Measurements from ENCODE around the gene PHF20.
"Not testable (repeated sequence)": the region's sequence is repeated elsewhere in the genome, so short reads cannot be mapped to it uniquely, and the experiment has no call there.

PHF20 gene

GRCh38 chr20:35783811-35784210 lies 12.0 kb downstream of the PHF20 start:
- not testable (repeated sequence) for DNase-seq

- not testable (repeated sequence) for DNase-seq
These were observed 13.7 kb downstream of the PHF20 start for GRCh38 chr20:35785541-35785940.

- DNase-seq = peak; percentile 87
These were observed 17.0 kb downstream of the PHF20 start for GRCh38 chr20:35788796-35789195.

DNA sequence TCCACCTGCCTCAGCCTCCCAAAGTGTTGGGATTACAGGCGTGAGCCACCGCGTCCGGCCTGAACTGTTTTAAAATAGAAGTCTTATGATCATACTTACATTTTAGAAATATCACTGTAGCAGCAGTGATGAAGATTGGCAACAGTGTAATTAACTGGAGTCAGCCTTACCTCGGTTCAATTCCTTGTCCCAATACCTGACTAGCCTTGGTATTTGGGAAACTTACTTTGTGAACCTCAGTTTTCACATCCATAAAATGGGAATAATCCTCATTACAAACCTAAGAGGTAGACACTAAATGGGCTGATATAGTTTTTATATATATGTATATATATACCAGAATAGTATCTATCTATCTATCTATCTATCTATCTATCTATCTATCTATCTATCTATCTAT lies 19.3 kb downstream of the PHF20 start:
- DNase-seq = no peak

DNA sequence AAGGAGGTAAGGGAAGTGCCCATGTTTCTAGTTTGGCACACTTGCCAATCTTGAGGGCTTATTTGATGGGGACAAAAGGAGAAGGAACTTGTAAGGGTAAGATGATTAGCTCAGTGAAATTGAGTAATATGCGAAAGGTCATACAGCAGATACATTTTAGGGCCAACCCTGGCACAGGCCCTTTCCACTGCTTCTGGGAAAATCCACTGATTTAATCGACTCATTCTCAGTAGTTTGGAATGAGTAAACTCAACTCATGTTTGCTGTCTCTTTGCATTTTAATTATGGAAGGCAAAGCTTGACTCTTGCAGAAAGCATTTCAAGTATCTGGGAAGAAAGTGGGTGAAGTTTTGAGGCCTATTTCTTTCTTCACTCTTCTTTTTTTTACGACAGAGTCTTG lies 20.0 kb downstream of the PHF20 start:
- DNase-seq = no peak

GRCh38 chr20:35792740-35793139 lies 20.9 kb downstream of the PHF20 start:
- DNase-seq = no peak

- DNase-seq = no peak
These were observed 24.8 kb downstream of the PHF20 start for GRCh38 chr20:35796571-35796970.

- no peak for DNase-seq
These were observed 30.1 kb downstream of the PHF20 start for GRCh38 chr20:35801865-35802264.

DNA sequence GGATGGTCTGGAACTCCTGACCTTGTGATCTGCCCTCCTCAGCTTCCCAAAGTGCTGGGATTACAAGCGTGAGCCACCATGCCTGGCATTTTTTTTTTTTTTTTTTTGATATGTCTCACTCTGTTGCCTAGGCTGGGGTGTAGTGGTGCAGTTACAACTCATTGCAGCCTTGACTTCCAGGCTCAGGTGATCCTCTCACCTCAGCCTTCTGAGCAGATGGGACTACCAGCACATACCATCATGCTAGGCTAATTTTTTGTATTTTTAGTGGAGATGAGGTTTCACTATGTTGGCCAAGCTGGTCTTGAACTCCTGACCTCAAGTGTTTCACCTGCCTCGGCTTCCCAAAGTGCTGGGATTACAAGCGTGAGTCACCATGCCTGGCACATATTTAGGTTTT lies 34.3 kb downstream of the PHF20 start:
- no peak for DNase-seq

DNA sequence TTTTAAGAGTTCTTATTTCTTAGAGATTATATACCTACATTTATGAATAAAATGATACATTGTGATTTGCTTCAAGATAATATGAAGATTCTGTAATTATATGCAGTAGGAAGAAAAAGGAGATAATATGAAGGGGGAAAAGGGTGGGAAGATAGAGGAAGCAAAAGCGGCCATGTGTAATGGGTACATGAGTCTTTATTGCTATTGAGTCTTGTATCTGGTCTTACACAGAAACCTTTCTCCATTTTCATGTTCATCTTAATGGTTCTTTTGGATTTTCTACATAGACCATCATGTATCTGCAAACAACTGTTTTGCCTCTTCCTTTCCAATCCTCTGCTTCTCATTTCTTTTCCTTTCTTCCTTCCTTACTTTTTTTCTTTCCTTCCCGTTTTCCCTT lies 36.1 kb downstream of the PHF20 start:
- no peak for DNase-seq

DNA sequence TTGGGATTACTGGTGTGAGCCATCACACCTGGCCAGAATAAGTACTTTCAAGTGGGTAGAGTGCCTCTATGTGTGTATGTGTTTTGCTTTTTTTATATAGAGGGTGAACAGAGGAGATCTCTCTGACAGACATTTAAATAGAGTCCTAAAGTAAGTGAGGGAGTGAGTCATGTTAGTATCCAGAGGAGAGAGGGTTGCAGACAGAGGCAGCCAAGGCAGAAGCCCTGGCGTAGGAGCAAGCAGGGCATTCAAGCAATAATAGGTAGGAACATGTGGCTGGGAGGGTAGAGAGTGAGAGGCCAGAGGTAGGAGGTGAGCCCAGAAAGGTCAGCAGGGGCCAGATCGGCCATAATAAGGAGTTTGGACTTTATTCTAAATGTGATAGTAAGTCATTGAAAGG lies 48.9 kb downstream of the PHF20 start:
- DNase-seq = no peak

DNA sequence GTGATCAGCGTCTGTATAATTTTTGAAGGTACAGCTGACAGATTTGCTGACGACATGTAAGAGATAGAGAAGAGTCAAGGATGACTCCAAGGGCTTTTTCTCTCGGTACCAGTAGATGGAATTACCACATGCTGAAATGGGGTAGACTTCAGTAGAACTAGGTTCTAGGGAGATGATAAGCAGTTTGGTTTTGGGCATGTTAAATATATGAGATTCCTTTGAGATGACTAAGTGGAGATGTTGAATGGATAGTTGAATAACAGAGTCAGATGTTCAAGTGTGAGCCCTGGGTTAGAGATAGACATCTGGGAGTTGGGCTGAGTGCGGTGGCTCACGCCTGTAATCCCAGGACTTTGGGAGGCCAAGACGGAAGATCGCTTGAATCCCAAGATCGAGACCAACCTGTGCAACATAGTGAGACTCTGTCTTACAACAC lies 50.0 kb downstream of the PHF20 start:
- DNase-seq = no peak

DNA sequence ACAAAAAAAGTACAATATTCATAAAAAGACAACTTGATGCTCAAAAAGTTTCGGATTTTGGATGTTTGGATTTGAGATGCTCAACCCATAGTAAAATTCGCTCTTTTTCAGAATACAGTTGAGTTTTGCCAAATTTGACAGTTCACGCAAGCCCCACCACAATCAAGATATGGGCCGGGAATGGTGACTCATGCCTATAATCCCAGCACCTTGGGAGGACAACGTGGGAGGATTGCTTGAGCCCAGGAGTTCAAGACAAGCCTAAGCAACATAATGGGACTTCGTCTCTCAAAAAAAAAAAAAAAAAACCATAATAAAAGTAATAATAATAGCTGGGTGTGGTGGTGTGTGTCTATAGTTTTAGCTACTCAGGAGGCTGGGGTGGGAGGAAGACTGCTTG lies 51.3 kb downstream of the PHF20 start:
- no peak for DNase-seq

GRCh38 chr20:35823937-35824336 lies 52.1 kb downstream of the PHF20 start:
- DNase-seq = no peak

GRCh38 chr20:35826397-35826998 lies 54.7 kb downstream of the PHF20 start:
- DNase-seq = no peak

DNA sequence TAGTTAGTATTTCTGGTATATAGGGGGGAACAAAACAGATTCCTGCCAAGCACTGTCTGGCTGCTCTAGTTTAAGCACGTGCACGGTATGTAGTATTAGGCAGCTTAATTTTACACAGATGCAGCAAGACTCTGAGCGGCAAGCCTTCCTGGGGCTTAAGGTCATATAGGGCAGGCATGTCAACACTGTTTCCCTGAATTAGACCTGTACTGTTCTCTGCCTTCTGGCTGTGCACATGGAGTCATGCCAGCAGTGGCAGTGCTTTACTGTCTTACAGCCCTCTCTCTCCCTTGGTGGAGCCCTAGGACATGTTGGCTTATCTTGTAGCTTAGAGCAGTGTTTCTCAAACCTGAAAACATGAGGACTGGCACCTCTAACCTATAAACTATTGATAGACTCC lies 56.6 kb downstream of the PHF20 start:
- DNase-seq = no peak

GRCh38 chr20:35828916-35829315 lies 57.1 kb downstream of the PHF20 start:
- DNase-seq = no peak

- no peak for DNase-seq
These were observed 58.4 kb downstream of the PHF20 start for GRCh38 chr20:35830264-35830663.

- DNase-seq = no peak
These were observed 59.2 kb downstream of the PHF20 start for GRCh38 chr20:35831029-35831428.

DNA sequence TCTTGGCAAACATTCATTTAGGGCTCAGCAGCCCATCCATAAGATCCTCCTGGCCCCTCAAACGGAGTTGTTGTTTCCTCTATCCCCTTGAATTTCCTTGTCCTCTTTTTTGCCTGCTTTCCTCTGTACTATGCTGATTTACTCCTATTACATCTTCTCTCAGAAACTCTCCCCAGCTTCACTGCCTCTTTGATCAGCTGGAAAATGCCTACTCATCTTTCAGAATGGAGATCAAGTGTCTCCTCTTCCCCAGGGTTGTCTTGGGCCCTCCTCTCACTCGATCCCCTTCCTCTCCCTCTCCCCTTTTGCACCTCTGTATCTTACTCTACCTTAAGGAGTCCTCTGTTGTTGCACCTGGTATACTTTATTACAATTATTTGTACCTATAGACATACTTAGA lies 60.2 kb downstream of the PHF20 start:
- DNase-seq = no peak

DNA sequence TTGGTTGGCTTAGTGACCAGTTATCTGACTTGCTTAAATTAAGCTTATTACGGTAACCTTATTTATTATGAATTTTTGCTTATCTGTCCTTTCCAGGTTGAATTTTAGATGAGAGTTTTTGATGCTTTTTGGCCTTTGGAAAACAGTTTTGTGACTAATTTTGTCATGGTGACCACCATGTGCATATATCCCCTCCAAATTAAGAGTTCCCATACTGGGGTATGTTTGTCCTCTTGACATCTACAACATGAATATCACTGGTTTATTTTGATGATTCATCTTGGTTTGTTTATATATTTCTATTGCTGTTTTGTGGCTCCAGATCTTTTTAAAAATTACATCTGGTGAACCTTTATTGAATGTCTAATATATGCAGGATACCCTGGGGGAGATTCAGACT lies 61.4 kb downstream of the PHF20 start:
- no peak for DNase-seq

DNA sequence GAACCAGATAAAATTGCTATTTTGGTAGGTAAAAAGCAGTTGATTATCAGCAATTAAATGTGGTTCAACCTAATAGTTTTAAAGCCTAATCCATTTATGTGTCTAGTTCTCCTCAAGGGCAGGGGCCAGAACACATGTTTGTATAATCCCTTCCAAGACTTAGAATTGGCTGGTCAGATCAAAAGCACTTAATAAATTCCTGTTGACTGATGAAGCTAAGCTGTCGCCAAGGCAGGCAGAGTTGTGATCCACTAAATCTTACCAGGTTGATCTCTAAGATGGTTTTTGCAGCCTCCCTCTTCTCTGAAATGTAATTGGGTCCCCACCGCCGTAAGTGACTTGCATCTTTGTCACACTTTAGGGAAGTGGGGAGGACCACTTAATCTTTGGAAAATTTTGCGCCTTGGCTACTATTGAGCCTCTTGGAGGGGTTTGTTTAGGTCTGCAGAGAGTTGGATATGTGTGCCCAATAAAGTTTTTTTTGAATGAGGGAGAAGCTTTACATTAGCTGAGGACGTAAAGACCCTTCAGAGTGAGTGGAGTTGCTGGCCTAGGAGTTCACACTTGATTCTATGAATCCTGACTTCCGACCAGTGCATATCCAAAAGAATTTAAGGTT lies 65.9 kb downstream of the PHF20 start:
- DNase-seq = no peak

DNA sequence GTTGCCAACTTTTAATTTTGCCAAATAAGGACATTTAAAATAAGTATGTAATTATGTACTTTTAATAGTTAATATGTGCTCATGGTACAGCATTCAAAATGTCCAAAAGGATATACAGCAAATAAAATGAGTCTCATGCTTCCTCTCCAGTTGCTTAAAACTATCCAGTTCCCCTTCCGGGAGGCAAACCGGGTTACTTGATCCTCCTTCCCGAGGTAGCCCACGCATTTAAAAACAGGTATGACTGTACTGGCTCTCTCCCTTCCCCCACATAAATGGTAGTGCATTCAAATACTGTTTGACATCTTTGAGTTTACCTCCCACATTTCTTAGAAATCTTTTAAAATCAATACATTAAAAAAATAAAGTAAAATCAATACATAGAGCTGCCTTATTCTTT lies 66.4 kb downstream of the PHF20 start:
- no peak for DNase-seq

DNA sequence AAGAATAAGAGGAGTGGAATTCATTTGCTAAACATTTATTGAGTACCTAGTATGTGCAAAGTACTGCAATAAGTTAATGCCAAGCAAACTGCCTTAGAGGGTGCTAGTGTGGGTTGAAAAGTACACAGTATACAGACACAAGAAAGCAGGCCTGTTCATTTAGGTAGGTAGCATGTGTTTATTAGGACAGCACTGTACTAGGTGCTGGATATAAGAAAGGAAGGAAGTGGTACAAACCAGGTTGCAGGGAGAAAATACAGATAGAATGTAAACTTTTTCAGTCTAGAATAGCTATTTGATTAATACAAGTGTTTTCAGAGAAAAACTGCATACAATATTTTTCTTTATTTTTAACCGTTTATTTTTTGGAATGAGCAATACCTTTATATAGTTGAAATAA lies 68.1 kb downstream of the PHF20 start:
- no peak for DNase-seq

GRCh38 chr20:35840421-35840820 lies 68.6 kb downstream of the PHF20 start:
- no peak for DNase-seq

All from NCI-H510A (cell line).